ENCODE measurements around the gene CUL5.
"Not testable (repeated sequence)": the region's sequence is repeated elsewhere in the genome, so short reads cannot be mapped to it uniquely, and the experiment has no call there.

CUL5 gene

GRCh38 chr11:108117746-108118371, 109.2 kb downstream of the CUL5 start:
- peak; percentile 3 for DNase-seq

- DNase-seq, result not testable (repeated sequence)
These were observed 112.2 kb downstream of the CUL5 start for GRCh38 chr11:108120936-108121273.

DNA sequence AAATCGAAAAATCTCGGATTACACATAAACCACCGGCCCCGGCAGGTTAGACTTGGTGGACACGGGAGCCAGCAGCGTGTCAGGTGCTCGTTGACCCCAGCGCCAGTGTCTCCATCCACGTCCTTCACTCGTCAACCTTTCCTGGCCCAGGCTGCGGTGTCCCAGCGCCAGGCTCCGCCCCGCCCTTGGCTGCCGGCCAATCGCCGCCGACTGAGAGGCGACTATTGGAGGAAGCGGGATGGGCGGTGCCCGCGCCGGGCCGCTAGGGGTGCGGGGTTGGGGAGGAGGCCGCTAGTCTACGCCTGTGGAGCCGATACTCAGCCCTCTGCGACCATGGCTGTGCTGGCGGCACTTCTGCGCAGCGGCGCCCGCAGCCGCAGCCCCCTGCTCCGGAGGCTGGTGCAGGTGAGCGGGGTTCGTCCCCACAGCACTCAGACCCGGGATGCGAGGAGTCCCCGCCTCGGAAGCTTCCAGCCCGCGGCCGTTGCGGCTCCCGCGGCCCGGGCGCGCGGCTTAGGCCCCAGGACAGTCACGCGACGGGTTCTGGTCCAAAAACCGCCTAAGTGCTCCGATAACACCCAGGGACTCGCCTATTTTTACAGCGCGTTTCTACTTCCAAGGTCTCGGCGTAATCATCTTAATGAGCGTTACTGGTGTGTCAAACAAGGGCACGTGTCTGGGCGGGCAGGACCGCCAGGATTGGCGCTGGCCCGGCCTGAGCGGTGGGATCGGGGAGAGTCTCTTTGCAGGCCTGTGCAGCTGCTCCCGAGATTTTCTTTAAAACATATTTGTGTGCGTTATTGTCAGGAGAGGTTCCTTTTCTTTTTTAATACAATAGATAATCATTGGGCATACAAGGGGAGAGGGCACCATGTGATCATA, 112.8 kb downstream of the CUL5 start, which contains the start of gene ACAT1:
ACAT1 (plus strand) TSS at position 294 of the 882 bp plus-strand sequence; CDS start at position 334, 40 bp downstream.
- peak; percentile 66 for DNase-seq

DNA sequence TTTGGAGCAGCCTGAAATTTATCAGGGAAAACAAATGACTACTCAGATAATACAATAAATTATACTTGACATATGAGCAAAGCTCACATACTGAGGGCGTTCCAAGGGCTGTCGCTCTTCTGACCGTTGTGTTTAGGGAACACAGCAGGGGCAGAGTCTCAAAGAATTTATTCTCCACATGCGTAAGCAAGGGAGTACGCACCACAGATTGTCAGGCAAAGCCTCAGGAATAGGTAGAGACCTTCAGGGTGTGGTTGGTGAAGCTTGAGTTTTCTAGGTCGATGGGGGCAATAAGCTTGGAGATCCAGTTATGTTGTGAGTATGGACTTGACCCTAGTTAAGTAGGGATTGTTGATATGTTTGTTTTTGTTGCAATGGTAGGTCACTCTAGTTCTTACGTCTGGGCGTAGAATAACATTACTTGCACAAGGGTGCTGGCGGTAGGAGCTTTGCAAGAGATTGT, 113.5 kb downstream of the CUL5 start:
- DNase-seq, result no peak

DNA sequence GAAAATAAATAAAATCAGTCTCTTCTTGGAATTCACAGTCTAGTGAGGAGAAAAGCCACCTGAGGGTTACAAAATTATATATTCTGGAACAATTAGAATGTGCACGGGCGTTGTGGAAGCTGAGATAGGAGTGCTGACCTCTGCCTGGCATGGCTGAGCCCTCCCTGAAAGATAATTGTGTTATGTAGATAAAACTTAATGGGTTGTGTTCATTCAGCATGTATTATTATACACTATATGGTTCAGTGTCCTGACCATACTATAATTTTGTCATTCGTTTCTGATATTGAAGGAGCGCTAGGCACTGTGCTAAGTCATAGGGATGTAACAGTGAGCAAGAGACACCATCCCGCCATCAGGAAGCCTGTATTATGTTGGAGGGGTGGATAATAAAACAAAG, 116.4 kb downstream of the CUL5 start:
- DNase-seq, result no peak

DNA sequence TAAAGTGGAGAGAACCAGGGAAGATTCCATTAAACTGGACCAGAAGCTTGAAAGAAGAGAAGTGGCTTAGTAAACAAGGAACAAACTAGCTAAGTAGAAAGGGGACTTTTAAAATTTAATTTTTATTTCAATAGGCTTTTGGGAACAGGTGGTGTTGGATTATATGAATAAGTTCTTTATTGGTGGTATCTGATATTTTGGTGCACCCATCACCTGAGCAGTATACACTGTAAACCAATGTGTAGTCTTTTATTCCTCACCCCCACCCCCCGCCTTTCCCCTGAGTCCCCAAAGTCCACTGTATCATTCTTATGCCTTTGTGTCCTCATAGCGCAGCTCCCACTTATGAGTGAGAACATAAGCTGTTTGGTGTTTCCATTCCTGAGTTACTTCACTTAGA, 120.1 kb downstream of the CUL5 start:
- DNase-seq, result no peak

- no peak for DNase-seq
These were observed 123.3 kb downstream of the CUL5 start for GRCh38 chr11:108131993-108132392.

- DNase-seq, result not testable (repeated sequence)
These were observed 124.4 kb downstream of the CUL5 start for GRCh38 chr11:108132993-108133538.

DNA sequence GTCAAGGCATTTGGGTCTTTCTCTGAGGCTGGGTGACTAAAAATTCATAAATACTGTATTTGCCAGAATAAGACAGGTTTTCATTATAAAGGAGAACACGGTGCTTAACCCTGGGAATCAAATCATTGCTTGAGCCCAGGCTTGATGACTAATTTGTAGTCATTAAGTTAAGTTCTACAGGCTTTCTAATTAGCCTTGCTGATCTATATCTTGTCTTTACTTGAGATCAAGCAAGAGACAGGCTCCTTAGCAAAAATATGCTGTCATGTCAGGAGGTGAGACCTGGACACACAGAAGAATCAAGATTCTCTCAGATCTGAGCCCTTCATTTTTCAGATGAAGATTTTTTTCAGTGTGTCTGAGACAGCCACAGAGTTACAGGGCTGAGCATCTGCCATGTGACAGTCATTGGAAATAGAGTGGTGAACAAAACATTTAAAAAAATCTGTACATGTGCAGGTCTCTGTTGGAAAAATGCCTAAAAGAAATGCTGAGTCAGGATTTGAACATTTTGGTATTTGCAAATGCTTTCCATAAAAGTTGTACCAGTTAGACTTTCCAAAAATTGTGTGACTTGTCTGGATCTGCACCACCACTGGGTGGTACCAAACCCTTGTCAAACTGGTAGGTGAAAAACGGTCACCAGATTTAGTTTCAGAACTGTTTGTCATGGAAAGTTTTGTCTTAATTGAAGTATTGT, 127.3 kb downstream of the CUL5 start:
- no peak for DNase-seq

GRCh38 chr11:108137212-108137611, 128.5 kb downstream of the CUL5 start:
- DNase-seq, result no peak

GRCh38 chr11:108142304-108142703, 133.6 kb downstream of the CUL5 start:
- no peak for DNase-seq

GRCh38 chr11:108144615-108145014, 135.9 kb downstream of the CUL5 start:
- no peak for DNase-seq

DNA sequence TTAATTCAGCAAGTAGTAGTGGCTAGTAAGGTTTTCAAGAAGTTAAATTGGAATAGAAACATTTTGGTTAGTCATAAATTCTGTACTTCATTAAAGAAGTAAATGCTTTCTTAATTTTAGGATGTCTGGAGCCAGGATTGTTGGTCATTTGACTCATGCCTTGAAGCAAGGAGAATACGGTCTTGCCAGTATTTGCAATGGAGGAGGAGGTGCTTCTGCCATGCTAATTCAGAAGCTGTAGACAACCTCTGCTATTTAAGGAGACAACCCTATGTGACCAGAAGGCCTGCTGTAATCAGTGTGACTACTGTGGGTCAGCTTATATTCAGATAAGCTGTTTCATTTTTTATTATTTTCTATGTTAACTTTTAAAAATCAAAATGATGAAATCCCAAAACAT, 138.5 kb downstream of the CUL5 start:
- DNase-seq, result no peak

DNA sequence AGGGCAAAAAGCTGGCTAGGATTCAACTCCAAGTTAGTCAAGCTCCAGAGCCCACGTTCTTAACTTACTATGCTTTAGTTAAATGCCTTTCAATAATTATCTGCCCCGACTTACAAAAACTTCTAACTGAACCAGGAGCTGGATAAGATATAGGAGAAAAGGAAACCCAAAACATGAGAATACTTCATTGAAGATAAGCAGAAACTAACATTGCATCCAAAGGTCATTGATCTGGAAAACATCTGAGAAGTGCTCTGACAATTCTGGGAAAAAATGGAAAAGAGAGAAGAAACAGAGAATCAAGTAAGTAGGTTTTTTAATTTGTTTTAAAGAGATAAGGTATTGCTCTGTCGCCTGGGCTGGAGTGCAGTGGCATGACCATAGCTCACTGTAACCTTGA, 139.9 kb downstream of the CUL5 start:
- no peak for DNase-seq

DNA sequence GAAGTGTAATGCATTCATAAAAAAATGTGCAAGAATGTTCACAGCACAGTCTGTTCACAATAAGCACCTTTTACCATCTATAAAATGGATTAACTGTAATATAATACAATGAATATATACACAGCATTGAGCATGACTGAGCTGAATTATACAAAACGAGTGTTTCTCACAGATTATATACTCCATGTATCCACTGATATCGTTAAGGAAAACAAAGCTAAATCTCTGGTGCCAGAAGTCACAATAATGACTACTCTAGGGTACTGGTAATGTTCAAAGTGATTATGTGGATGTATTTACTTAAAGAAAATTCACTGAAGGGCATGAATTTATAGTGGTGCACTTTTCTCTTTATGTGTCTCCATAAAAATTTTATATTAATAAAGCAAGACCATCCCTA, 145.9 kb downstream of the CUL5 start:
- DNase-seq, result no peak
